K562 (cell line): ENCODE measurements around the gene SORCS2. TPM values are rescaled to one million over a fixed set of nuclear protein-coding genes. Genes with fewer than 3 reads are reported as not detected.

Experiments
- ATAC-seq: fragments of 200-7000 bp; cut with Tn5 transposase; 3 replicates; pipeline ENCODE4 v1.9.1; 2020; ENCODE audit warnings: moderate library complexity
- BruUV-seq: library from RNA; stranded (reverse); fragments of 400-500 nt; replicated peaks from 2 replicates; lab custom pipeline; 2021; lab: Mats Ljungman, UMichigan
- CTCF ChIA-PET: fragments of 300-600 bp; formaldehyde crosslinking; extraction: SDS; loops from one replicate; lab custom pipeline; 2021; ENCODE audit warnings: low intra/inter-chr PET ratio; lab: Yijun Ruan, JAX
- POLR2A ChIA-PET: fragments of 300-600, 350-650 bp; sonication (Branson Sonifier 250); formaldehyde crosslinking; extraction: SDS; loops from one replicate; lab custom pipeline; 2021; ENCODE audit warnings: antibody characterized with exemption, inconsistent platforms; lab: Yijun Ruan, JAX
- DNase-seq, 4 experiments: peaks; one replicate each; pipeline versions ENCODE4 v3.0.0 to v3.0.0-alpha.2; 2011 to 2018; ENCODE audit warnings: low spot score in 3 of 4, mixed read lengths in 3 of 4; ENCODE audit errors: extremely low read depth in 1 of 4
- FAIRE-seq: peaks from 2 replicates; lab custom pipeline; 2011; peaks lifted over from hg19 to GRCh38; lab: Jason Lieb, UNC
- H2AFZ ChIP-seq: 2 replicates; pipeline ENCODE4 v1.6.0; 2011; ENCODE audit warnings: low read depth, low read length, control low read depth, inconsistent platforms
- H3K27ac ChIP-seq: fragments of 200-600 bp; 3 replicates; pipeline ENCODE4 v1.8.0; 2011; ENCODE audit warnings: low read depth, mild to moderate bottlenecking, control low read depth, inconsistent platforms, low read length, moderate library complexity, mixed read lengths; ENCODE audit errors: extremely low read depth
- H3K27me3 ChIP-seq, 2 experiments: fragments of 300-600 bp in 1 of 2; 2 replicates in 1 of 2; 3 replicates in 1 of 2; pipeline versions ENCODE4 v1.6.0 to v1.8.0; 2011; ENCODE audit warnings: inconsistent platforms in 2 of 2, low read length in 2 of 2, mild to moderate bottlenecking in 1 of 2, mixed read lengths in 1 of 2, moderate library complexity in 1 of 2; ENCODE audit not compliant: control insufficient read depth in 2 of 2, insufficient read depth in 2 of 2
- H3K36me3 ChIP-seq: fragments of 300-600 bp; 3 replicates; pipeline ENCODE4 v1.8.0; 2011; ENCODE audit warnings: mild to moderate bottlenecking, low read length, inconsistent platforms; ENCODE audit not compliant: control insufficient read depth, insufficient read depth
- H3K4me1 ChIP-seq, 2 experiments: fragments of 200-600 bp in 1 of 2; replicated peaks in 1 of 2; 2 replicates in 1 of 2; 3 replicates in 1 of 2; pipeline versions ENCODE4 v1.5.1 to v1.8.0; 2011; ENCODE audit warnings: inconsistent platforms in 2 of 2, low read length in 2 of 2, mild to moderate bottlenecking in 1 of 2, mixed read lengths in 1 of 2, moderate library complexity in 1 of 2; ENCODE audit not compliant: control insufficient read depth in 2 of 2, insufficient read depth in 2 of 2
- H3K4me2 ChIP-seq: 2 replicates; pipeline ENCODE4 v1.6.1; 2011; ENCODE audit warnings: low read length, control low read depth, inconsistent platforms, mixed read lengths; ENCODE audit not compliant: insufficient read depth
- H3K4me3 ChIP-seq: fragments of 200-600 bp; sonication (generic), shearing (Covaris generic); 2 replicates; pipeline ENCODE4 v1.5.1; 2016; ENCODE audit warnings: control low read depth, inconsistent platforms
- H3K79me2 ChIP-seq: fragments of 200-600 bp; 3 replicates; pipeline ENCODE4 v1.8.0; 2011; ENCODE audit warnings: low read length, inconsistent platforms; ENCODE audit not compliant: control insufficient read depth, insufficient read depth
- H3K9ac ChIP-seq, 2 experiments: 2 replicates each; pipeline versions ENCODE4 v1.6.0 to v1.6.1; 2011; ENCODE audit warnings: low read depth in 2 of 2, low read length in 2 of 2, control low read depth in 1 of 2, inconsistent platforms in 1 of 2, mild to moderate bottlenecking in 1 of 2, mixed read lengths in 1 of 2; ENCODE audit not compliant: insufficient read depth in 1 of 2
- H3K9me1 ChIP-seq: one replicate; pipeline ENCODE4 v1.6.0; 2011; ENCODE audit warnings: inconsistent platforms, mild to moderate bottlenecking, low read length, moderate library complexity; ENCODE audit not compliant: control insufficient read depth, insufficient read depth
- H3K9me3 ChIP-seq: replicated peaks from 2 replicates; pipeline ENCODE4 v1.5.1; 2011; ENCODE audit warnings: low read depth, low read length, inconsistent platforms; ENCODE audit not compliant: control insufficient read depth, insufficient read depth
- H4K20me1 ChIP-seq: replicated peaks from 2 replicates; pipeline ENCODE4 v1.6.1; 2011; ENCODE audit warnings: low read length, inconsistent platforms, mixed read lengths; ENCODE audit not compliant: control insufficient read depth, insufficient read depth
- DIDO1 ChIP-seq: fragments of 450-650 bp; IDR thresholded peaks from 2 replicates; pipeline ENCODE4 v1.6.1; 2016; ENCODE audit warnings: low read depth, missing biosample characterization, missing genetic modification characterization
- E2F6 ChIP-seq, 2 experiments: IDR thresholded peaks; 2 replicates each; pipeline ENCODE4 v1.6.1; 2011; ENCODE audit warnings: borderline replicate concordance in 1 of 2, control low read depth in 1 of 2, low read depth in 1 of 2, low read length in 1 of 2, mild to moderate bottlenecking in 1 of 2, mixed read lengths in 1 of 2, moderate library complexity in 1 of 2; ENCODE audit not compliant: insufficient read depth in 1 of 2, insufficient read length in 1 of 2, poor library complexity in 1 of 2, severe bottlenecking in 1 of 2; ENCODE audit errors: extremely low read depth in 1 of 2
- ERF ChIP-seq: fragments of 450-650 bp; formaldehyde crosslinking; IDR thresholded peaks from 2 replicates; pipeline ENCODE4 v1.4.0; 2020; ENCODE audit warnings: mild to moderate bottlenecking, mixed read lengths
- KDM2B ChIP-seq: fragments of 250-450 bp; sonication (Bioruptor Pico); IDR thresholded peaks from 2 replicates; pipeline ENCODE4 v1.8.0; 2021; ENCODE audit warnings: mild to moderate bottlenecking, moderate library complexity
- MAZ ChIP-seq, 2 experiments: fragments of 450-650 bp in 1 of 2; sonication (generic) in 1 of 2; formaldehyde crosslinking; IDR thresholded peaks in 1 of 2; conservative IDR thresholded peaks in 1 of 2; 2 replicates each; pipeline versions ENCODE4 v1.4.0 to v1.5.0; 2020; ENCODE audit warnings: mild to moderate bottlenecking in 1 of 2, missing genetic modification reagents in 1 of 2
- PBX2 ChIP-seq, 2 experiments: IDR thresholded peaks in 1 of 2; conservative IDR thresholded peaks in 1 of 2; 2 replicates each; pipeline ENCODE4 v1.6.1; 2016; ENCODE audit warnings: low read depth in 2 of 2, mild to moderate bottlenecking in 1 of 2, missing compliant biosample characterization in 1 of 2, missing genetic modification characterization in 1 of 2, moderate library complexity in 1 of 2
- SIN3A ChIP-seq, 2 experiments: fragments of 150-350 bp in 1 of 2; IDR thresholded peaks; 2 replicates each; pipeline ENCODE4 v1.6.1; 2011 to 2016; ENCODE audit warnings: borderline replicate concordance in 2 of 2, low read depth in 2 of 2, low read length in 2 of 2, mild to moderate bottlenecking in 2 of 2, moderate library complexity in 2 of 2; ENCODE audit not compliant: control insufficient read depth in 1 of 2
- SMARCB1 ChIP-seq: IDR thresholded peaks from 2 replicates; pipeline ENCODE4 v1.6.1; 2011; ENCODE audit warnings: improper control_type of control experiment, low read depth; ENCODE audit not compliant: insufficient read length
- USF2 ChIP-seq: sonication (generic); formaldehyde crosslinking; IDR thresholded peaks from 2 replicates; pipeline ENCODE4 v1.5.0; 2020; ENCODE audit warnings: missing genetic modification reagents
- WGBS: fragments of 100-300 bp; shearing (Covaris generic); methylation state at CpG from one replicate; pipeline ENCODE4 v1.1.6; 2016; ENCODE audit warnings: low coverage, mixed read lengths; ENCODE audit not compliant: insufficient coverage; ENCODE audit errors: missing lambda C conversion rate; 5-methylcytosine and 5-hydroxymethylcytosine counted together
- in situ Hi-C: fragments of 300-500 bp; cut with MboI; formaldehyde crosslinking; loops from 4 replicates; pipeline ENCODE4 v1.15.0; 2018; ENCODE audit warnings: inconsistent platforms, mixed read lengths
- intact Hi-C: fragments of 100-400 bp; cut with micrococcal nuclease; formaldehyde crosslinking; loops from 2 replicates; pipeline ENCODE4 v1.14.2; 2022
- polyA plus RNA-seq, 8 experiments: library from polyadenylated mRNA; depleted of rRNA in 4 of 8; stranded (reverse) in 5 of 8; unstranded in 3 of 8; fragments of >200 nt; fragmentation: Nextera tagmentation in 2 of 8; fragmentation: Illumina TruSeq in 1 of 8; extraction: Ambion mirVana in 2 of 8; extraction: Trizol in 1 of 8; gene quantifications; 2 replicates each; pipeline versions ENCODE4 v1.2.1 to v1.2.3, GENCODE V29; 2011 to 2014; ENCODE audit warnings: inconsistent platforms in 1 of 8, missing spikeins in 1 of 8
- total RNA-seq, 7 experiments: library from RNA; depleted of rRNA in 6 of 7; stranded (reverse); fragments of >200 nt in 6 of 7; fragmentation: Illumina TruSeq in 2 of 7; extraction: Trizol in 2 of 7; gene quantifications; 2 replicates each; pipeline versions ENCODE4 v1.2.1 to v1.2.3, GENCODE V29; 2011 to 2021; ENCODE audit warnings: low replicate concordance in 1 of 7
- TF ChIP-seq, protein P1 (sequence below): fragments of 250-450 bp; sonication (Bioruptor Pico); IDR thresholded peaks from 2 replicates; pipeline ENCODE4 v1.5.0; 2020; ENCODE audit warnings: mild to moderate bottlenecking

The SORCS2 gene
- total and polyA plus RNA-seq, 9 of the 15 experiments (the other 6 are each of a cell fraction or from before 2014, with no cell fraction given): not detected

- 3% methylated on average over 6 of the region's 6 CpGs for WGBS
- DNase-seq: no peak
- H3K36me3 ChIP-seq: no peaks in the 10 kb centered on the region
- H3K4me2 ChIP-seq: no peak overlapping the region
- no peaks in the 10 kb centered on the region for H3K79me2 ChIP-seq
- in situ Hi-C loops: no loop called here
- no peak for ATAC-seq
- CTCF ChIA-PET: no interaction called here
- H3K27me3 ChIP-seq: peaks cover 13 to 67% of the 10 kb centered on the region in 2 experiments; a peak in 4 of 5 replicates
- no TSS peak for BruUV-seq
- H3K9me3 ChIP-seq: no peaks in the 10 kb centered on the region
- TF ChIP-seq ERF (CRISPR knock-in tag) (no peak), E2F6 (IDR thresholded peaks at IDR 0.05; ENCODE audit: borderline replicate concordance in 1 of 2, extremely low read depth in 1 of 2, insufficient read depth in 1 of 2, insufficient read length in 1 of 2, low read depth in 1 of 2, low read length in 1 of 2, poor library complexity in 1 of 2, severe bottlenecking in 1 of 2) (no peak), MAZ (CRISPR knock-in tag; conservative IDR thresholded peaks at IDR 0.05 in 1 of 2, IDR thresholded peaks at IDR 0.05 in 1 of 2) (no peak), SMARCB1 (no peak), PBX2 (CRISPR knock-in tag; IDR thresholded peaks at IDR 0.05; ENCODE audit: low read depth) (no peak), PBX2 (tag; conservative IDR thresholded peaks at IDR 0.05; ENCODE audit: low read depth) (no peak), USF2 (no peak), KDM2B (CRISPR knock-in tag) (no peak), DIDO1 (tag) (no peak), SIN3A (IDR thresholded peaks at IDR 0.05; ENCODE audit: borderline replicate concordance in 2 of 2, control insufficient read depth in 1 of 2, low read depth in 2 of 2, low read length in 2 of 2) (no peak)
- TF ChIP-seq, protein P1, sequence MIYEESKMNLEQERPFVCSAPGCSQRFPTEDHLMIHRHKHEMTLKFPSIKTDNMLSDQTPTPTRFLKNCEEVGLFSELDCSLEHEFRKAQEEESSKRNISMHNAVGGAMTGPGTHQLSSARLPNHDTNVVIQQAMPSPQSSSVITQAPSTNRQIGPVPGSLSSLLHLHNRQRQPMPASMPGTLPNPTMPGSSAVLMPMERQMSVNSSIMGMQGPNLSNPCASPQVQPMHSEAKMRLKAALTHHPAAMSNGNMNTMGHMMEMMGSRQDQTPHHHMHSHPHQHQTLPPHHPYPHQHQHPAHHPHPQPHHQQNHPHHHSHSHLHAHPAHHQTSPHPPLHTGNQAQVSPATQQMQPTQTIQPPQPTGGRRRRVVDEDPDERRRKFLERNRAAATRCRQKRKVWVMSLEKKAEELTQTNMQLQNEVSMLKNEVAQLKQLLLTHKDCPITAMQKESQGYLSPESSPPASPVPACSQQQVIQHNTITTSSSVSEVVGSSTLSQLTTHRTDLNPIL: no peak
- intact Hi-C loops: no loop called here
- no peaks in the 10 kb centered on the region; the same call in 1 of the 2 replicates for H4K20me1 ChIP-seq
- no peak overlapping the region for H3K27ac ChIP-seq
- no peak for FAIRE-seq
- POLR2A ChIA-PET: interaction anchor here (0.5 to 0.7 kb wide), 2 partner anchors 86 to 208 kb away, joined by 3 to 4 read pairs; no protein-coding TSS in a partner anchor
- no peaks in the 10 kb centered on the region for H3K9me1 ChIP-seq
- H3K4me1 ChIP-seq: no peaks in the 10 kb centered on the region
- no peak overlapping the region for H2AFZ ChIP-seq
- H3K4me3 ChIP-seq: no peak overlapping the region
- H3K9ac ChIP-seq: no peak overlapping the region
These were observed 115.2 kb downstream of the SORCS2 start for GRCh38 chr4:7307394-7308099.
